ENCODE measurements around the gene YIPF5.
A peak's percentile ranks its signal among the peaks of the same experiment; 100 is the strongest.

The YIPF5 gene

DNA sequence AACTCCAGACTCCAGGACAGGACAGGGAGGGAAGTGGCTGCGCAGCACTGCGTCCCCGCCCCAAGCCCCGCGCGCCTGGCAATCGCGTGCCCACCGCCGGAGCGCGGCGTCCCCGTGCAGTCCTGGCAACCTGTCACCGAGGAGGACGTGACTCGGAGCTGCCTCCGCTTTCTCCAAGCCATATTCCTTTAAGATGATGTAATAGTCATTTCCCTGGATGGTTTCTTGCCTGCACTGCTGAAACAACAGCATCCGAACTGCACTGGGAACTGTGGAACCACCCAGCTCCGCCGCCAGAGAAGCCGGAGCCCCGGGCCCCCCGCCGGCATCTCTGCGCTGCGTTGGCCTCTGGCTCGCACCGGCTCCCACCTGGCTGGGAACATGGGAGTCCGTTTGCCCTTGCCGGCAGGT lies 34.7 kb upstream of the YIPF5 start:
- H3K4me3 ChIP-seq (ENCODE audit: low read depth, low read length): peak overlapping the region; percentile 39
- TF ChIP-seq, protein P1, sequence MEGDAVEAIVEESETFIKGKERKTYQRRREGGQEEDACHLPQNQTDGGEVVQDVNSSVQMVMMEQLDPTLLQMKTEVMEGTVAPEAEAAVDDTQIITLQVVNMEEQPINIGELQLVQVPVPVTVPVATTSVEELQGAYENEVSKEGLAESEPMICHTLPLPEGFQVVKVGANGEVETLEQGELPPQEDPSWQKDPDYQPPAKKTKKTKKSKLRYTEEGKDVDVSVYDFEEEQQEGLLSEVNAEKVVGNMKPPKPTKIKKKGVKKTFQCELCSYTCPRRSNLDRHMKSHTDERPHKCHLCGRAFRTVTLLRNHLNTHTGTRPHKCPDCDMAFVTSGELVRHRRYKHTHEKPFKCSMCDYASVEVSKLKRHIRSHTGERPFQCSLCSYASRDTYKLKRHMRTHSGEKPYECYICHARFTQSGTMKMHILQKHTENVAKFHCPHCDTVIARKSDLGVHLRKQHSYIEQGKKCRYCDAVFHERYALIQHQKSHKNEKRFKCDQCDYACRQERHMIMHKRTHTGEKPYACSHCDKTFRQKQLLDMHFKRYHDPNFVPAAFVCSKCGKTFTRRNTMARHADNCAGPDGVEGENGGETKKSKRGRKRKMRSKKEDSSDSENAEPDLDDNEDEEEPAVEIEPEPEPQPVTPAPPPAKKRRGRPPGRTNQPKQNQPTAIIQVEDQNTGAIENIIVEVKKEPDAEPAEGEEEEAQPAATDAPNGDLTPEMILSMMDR (IDR thresholded peaks at IDR 0.05; ENCODE audit: low read depth, low read length, missing control alignments): no peak
- in situ Hi-C loops (cut with HindIII; ENCODE audit: low sequenced_read_pairs): no loop called here
- peak; percentile 13 for DNase-seq (ENCODE audit: low read depth)

DNA sequence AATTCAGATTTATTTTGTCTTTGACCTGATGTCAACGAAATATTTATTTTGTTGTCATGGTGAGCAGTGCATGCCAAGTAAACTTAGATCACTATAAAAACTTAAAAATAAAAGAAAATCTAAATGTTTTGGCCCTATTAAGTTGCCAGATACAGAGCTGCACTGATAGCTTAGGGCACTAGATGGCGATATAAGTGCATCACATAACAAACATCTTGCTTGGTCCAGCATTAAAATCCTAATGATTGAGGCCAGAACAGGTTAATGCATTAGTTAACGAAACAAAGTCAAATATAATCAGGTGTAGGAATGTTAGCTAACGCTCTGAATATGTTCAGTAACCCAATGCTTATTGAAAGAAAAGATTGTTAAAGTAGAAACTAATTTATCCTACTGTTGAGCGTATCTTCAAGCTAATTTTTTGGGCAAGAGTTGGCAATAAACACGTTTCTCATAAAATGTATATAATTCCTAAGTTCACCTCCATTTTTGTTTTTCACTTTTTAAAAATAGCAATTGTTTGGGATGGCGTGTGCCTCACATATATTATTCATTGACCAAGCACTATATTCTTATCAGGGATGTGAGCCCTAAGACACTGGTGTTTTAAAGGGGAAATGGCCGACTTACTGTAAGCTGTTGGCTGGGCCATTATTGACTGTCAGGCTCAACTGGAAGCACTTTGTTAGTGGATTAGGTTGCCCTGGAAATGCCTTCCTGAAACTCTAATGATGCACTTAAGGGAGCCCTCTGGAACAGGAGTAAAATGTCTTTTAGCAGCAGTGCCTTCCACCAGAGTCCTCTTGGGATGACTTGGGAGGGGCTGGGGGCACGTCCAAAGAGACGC lies 33.5 kb upstream of the YIPF5 start:
- TF ChIP-seq, protein P1 (IDR thresholded peaks at IDR 0.05; ENCODE audit: low read depth, low read length, missing control alignments): peak; percentile 84
- no peak overlapping the region for H3K4me3 ChIP-seq (ENCODE audit: low read depth, low read length)
- in situ Hi-C loops (cut with HindIII; ENCODE audit: low sequenced_read_pairs): no loop called here
- DNase-seq (ENCODE audit: low read depth): peak; percentile 67

DNA sequence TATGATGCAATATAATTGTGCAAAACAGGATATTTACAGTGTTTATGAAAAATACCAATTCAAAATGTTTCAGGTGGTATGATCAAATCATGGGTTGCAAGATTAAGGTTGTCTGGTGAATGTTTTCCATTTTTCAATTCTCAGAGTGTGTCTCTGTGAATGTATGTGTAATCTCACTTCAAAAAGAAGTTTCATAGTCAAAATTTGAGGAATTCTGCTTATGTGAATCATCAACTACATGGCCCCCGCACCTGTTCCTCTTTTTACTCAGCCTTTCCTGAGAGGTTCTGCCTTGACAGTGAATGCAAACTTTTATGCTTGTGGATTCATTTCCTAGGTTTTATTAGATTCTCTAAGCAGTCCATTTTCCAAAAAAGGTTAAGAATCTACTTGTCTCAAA lies 32.3 kb upstream of the YIPF5 start:
- in situ Hi-C loops (cut with HindIII; ENCODE audit: low sequenced_read_pairs): no loop called here
- no peak for DNase-seq (ENCODE audit: low read depth)
- TF ChIP-seq, protein P1 (IDR thresholded peaks at IDR 0.05; ENCODE audit: low read depth, low read length, missing control alignments): no peak

DNA sequence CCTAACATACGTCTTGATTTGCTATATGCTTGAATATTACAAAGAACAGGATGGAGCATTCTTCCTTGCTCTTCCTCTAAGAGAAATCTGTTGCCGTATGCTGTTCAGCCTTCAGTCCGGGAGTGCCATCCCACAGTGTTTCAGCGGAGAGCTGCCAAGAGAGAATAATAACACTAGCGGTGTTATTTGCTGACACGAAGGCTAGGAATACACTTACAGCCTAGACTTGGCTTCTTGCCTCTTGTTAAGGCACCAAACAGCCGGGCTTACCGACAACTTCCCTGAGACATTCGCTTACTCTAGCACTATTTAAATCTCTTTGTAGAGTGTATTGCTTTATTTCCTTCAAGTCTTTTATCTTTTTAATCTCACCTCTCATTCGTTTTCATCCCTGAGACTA lies 31.6 kb upstream of the YIPF5 start:
- in situ Hi-C loops (cut with HindIII; ENCODE audit: low sequenced_read_pairs): no loop called here
- DNase-seq (ENCODE audit: low read depth): peak; percentile 39
- no peak overlapping the region for H3K4me3 ChIP-seq (ENCODE audit: low read depth, low read length)
- TF ChIP-seq, protein P1 (IDR thresholded peaks at IDR 0.05; ENCODE audit: low read depth, low read length, missing control alignments): no peak

More for the DNA sequence above, 32.3 kb upstream of the YIPF5 start:
- H3K4me3 ChIP-seq (ENCODE audit: low read depth, low read length): no peak overlapping the region

DNA sequence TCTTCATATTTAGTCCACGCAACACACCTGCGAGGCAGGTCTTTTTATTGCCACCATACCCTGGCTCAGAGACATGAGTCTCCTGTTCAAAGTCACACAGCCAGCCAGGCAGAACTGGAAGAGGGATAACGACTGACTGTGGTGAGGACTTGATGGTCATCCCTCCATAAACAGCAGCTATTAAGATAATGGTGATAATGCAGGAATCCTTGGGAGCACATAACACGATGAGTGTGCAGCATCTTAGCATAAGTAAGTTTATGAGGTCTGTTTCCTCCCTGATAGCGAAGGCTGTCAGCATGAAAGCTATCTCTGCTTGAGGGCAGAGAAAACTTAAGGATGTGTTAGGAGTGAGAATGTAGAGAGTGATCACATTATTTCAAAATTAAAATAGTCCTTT lies 31.1 kb upstream of the YIPF5 start:
- in situ Hi-C loops (cut with HindIII; ENCODE audit: low sequenced_read_pairs): no loop called here

DNA sequence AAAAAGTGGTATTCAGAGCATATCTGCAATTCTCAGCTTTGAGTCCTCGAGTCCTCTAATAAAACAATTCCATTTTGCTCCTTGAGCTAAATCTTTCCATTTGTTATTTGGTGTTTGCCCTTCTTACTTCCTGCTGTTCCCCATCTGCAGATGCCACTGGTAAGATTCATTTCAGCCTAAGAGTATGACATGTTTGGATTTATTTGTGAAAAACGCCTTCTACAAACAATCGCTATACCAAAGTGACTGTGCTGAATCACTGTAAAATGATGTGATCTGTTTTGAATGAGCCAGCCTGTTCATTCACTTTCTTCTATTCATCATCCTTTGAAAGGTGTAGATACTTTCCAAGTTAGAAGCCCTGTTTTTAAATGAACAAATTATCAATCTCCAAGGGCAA lies 27.9 kb upstream of the YIPF5 start:
- in situ Hi-C loops (cut with HindIII; ENCODE audit: low sequenced_read_pairs): no loop called here
- H3K4me3 ChIP-seq (ENCODE audit: low read depth, low read length): no peak overlapping the region
- TF ChIP-seq, protein P1 (IDR thresholded peaks at IDR 0.05; ENCODE audit: low read depth, low read length, missing control alignments): no peak
- no peak for DNase-seq (ENCODE audit: low read depth)

More for the DNA sequence above, 31.1 kb upstream of the YIPF5 start:
- no peak for DNase-seq (ENCODE audit: low read depth)
- TF ChIP-seq, protein P1 (IDR thresholded peaks at IDR 0.05; ENCODE audit: low read depth, low read length, missing control alignments): no peak
- H3K4me3 ChIP-seq (ENCODE audit: low read depth, low read length): no peak overlapping the region

Measured in astrocyte of the cerebellum (primary cell).